ENCODE results near the gene ASB6.

DNA sequence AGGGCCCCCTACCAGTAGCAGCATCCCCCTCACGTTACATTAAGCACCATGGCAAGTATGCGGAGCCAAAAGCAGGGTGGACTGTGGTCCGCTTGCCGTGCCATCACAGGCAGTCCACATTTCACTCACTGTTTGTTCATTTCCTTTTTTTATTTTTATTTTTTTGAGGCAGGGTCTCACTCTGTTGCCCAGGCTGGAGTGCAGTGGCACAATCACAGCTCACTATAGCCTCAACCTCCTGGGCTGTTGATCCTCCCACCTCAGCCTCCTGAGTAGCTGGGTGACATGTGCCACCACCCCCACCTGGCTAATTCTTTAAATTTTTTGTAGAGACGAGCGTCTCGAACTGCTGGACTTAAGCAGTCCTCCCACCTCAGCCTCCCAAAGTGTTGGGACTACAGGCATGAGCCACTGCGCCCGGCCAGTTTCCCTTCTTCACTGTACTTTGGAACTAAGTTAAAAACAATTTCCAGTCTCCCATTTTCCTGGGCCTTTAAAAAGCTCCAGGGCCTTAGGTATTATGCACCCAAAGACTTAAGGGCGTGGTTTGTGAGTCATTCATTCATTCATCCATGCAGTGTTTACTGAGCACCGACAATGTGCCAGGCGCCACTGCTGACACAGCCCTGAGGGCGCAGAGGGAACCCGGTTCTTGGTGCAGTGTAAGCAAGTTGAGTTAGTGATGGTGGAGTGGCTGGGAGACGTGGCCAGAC is 43.4 kb upstream of the ASB6 start:
- TF ChIP-seq TARDBP (IDR thresholded peaks at IDR 0.05) (no peak), FOXA1 (IDR thresholded peaks at IDR 0.05) (no peak), CTBP1 (IDR thresholded peaks at IDR 0.05; ENCODE audit: borderline replicate concordance) (no peak), SP1 (IDR thresholded peaks at IDR 0.05) (no peak), BHLHE40 (IDR thresholded peaks at IDR 0.05; ENCODE audit: borderline replicate concordance) (no peak), FOXM1 (IDR thresholded peaks at IDR 0.05; ENCODE audit: borderline replicate concordance) (no peak), LEF1 (IDR thresholded peaks at IDR 0.05; ENCODE audit: borderline replicate concordance) (no peak), HDGF (IDR thresholded peaks at IDR 0.05; ENCODE audit: borderline replicate concordance) (no peak), FOXK2 (IDR thresholded peaks at IDR 0.05) (no peak), SUZ12 (IDR thresholded peaks at IDR 0.05) (no peak), NFRKB (IDR thresholded peaks at IDR 0.05) (no peak), L3MBTL2 (conservative IDR thresholded peaks at IDR 0.05) (no peak), ELF4 (IDR thresholded peaks at IDR 0.05) (no peak), ZNF384 (IDR thresholded peaks at IDR 0.05) (no peak)
